Mucosa of descending colon (tissue), 3 donors: ENCODE measurements around the gene TNRC6A. TPM values are rescaled to one million over a fixed set of nuclear protein-coding genes. Genes with fewer than 3 reads are reported as not detected.
"Not testable (repeated sequence)": the region's sequence is repeated elsewhere in the genome, so short reads cannot be mapped to it uniquely, and the experiment has no call there.

Source experiments
- ATAC-seq: fragments of 200-7000 bp; cut with Tn5 transposase; one replicate; pipeline ENCODE4 v1.9.1; 2020; ENCODE audit warnings: mild to moderate bottlenecking, moderate library complexity
- DNase-seq, 3 donors: peaks; one replicate each; pipeline ENCODE4 v3.0.0-alpha.2; 2020
- H3K36me3 ChIP-seq: fragments of 200-600 bp; one replicate; pipeline ENCODE4 v1.8.0; 2021; ENCODE audit warnings: low read depth, mild to moderate bottlenecking
- H3K4me1 ChIP-seq: fragments of 200-600 bp; one replicate; pipeline ENCODE4 v1.8.0; 2021; ENCODE audit warnings: low read depth, mild to moderate bottlenecking
- H3K4me3 ChIP-seq: fragments of 200-600 bp; one replicate; pipeline ENCODE4 v1.8.0; 2021; ENCODE audit warnings: mild to moderate bottlenecking
- H3K9me3 ChIP-seq: fragments of 200-600 bp; one replicate; pipeline ENCODE4 v1.8.0; 2021; ENCODE audit warnings: mild to moderate bottlenecking
- CTCF ChIP-seq: fragments of 200-600 bp; IDR thresholded peaks from one replicate; pipeline ENCODE4 v1.8.0; 2022; ENCODE audit warnings: antibody characterized with exemption, mild to moderate bottlenecking
- intact Hi-C, 2 donors: fragments of 100-400 bp; cut with DNase I in 1 of 2; cut with micrococcal nuclease in 1 of 2; formaldehyde crosslinking; loops; one replicate each; pipeline versions ENCODE4 v1.11.0 to v1.11.1; 2022; cut with DNase I, micrococcal nuclease
- total RNA-seq, 3 donors: library from RNA; stranded (reverse); fragmentation: NEBNext Ultra II Directional in 2 of 3; extraction: Animal tissue kit (Norgen Biotek cat#: 25700) in 2 of 3; gene quantifications; one replicate each; pipeline versions ENCODE4 v1.2.1 to v1.2.4, GENCODE V29; 2021 to 2023
- donor health status: DM: no; HTN: no; CAD: no; lungs with moderate emphysema.
- donor health status: DM: no; HTN: no; CAD: no.
- donor health status: DM: no; HTN: yes; CAD: no.

TNRC6A gene
- total RNA-seq, 3 donors from 2014 or later, result 40.5 to 83.7 (median 47.8) TPM

DNA sequence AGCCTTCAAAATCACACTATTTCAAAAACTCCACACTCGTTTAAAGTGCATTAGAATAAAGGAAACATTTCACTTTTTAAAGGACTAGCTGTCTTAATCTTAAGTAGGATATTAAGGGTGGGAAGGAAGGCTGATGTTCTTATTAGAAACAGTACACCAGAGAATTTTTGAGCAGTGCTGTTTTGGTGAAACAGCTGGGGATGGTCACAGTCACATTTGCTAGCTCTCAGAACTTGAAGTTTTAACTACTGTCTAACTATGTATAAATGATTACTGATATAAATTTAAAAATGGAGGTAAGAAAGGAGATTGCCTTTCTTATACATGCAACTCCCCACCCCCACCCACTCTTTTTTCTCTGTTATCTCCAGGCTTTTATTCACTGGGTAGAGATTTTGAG is 77.8 kb downstream of the TNRC6A start:
- TF ChIP-seq CTCF, result no peak
- ATAC-seq, result no peak
- Histone ChIP-seq H3K36me3 (peaks cover 22% of the 10 kb centered on the region), H3K9me3 (no peaks in the 10 kb centered on the region), H3K4me3 (no peak overlapping the region), H3K4me1 (no peaks in the 10 kb centered on the region)
- DNase-seq, result no peak
- intact Hi-C loops, result no loop called here

- no peaks in the 10 kb centered on the region for H3K4me1 ChIP-seq
- intact Hi-C loops, result no loop called here
- H3K36me3 ChIP-seq, result peaks cover 19% of the 10 kb centered on the region
- ATAC-seq (no peak), DNase-seq (no peak)
- no peak overlapping the region for H3K4me3 ChIP-seq
- H3K9me3 ChIP-seq, result no peaks in the 10 kb centered on the region
- TF ChIP-seq CTCF, result no peak
Observed at GRCh38 chr16:24810951-24811843, 81.7 kb downstream of the TNRC6A start.

GRCh38 chr16:24812813-24813212 is 83.4 kb downstream of the TNRC6A start:
- DNase-seq, intact Hi-C loops: not testable (repeated sequence)

GRCh38 chr16:24815021-24815420 is 85.6 kb downstream of the TNRC6A start:
- Histone ChIP-seq H3K4me3 (no peak overlapping the region), H3K36me3 (peaks cover 12% of the 10 kb centered on the region), H3K9me3 (no peaks in the 10 kb centered on the region), H3K4me1 (no peaks in the 10 kb centered on the region)
- DNase-seq (no peak), ATAC-seq (no peak)
- intact Hi-C loops, result no loop called here
- TF ChIP-seq CTCF, result no peak

More at GRCh38 chr16:24812813-24813212, 83.4 kb downstream of the TNRC6A start:
- peaks cover 14% of the 10 kb centered on the region for H3K36me3 ChIP-seq
- H3K4me1 ChIP-seq, ATAC-seq, H3K9me3 ChIP-seq, H3K4me3 ChIP-seq: not testable (repeated sequence)

GRCh38 chr16:24816688-24817087 is 87.2 kb downstream of the TNRC6A start:
- Histone ChIP-seq H3K4me1 (no peaks in the 10 kb centered on the region), H3K4me3 (no peak overlapping the region), H3K9me3 (no peaks in the 10 kb centered on the region), H3K36me3 (peaks cover 17% of the 10 kb centered on the region)
- DNase-seq (no peak), ATAC-seq (no peak)
- no peak for TF ChIP-seq CTCF
- intact Hi-C loops, result no loop called here

DNA sequence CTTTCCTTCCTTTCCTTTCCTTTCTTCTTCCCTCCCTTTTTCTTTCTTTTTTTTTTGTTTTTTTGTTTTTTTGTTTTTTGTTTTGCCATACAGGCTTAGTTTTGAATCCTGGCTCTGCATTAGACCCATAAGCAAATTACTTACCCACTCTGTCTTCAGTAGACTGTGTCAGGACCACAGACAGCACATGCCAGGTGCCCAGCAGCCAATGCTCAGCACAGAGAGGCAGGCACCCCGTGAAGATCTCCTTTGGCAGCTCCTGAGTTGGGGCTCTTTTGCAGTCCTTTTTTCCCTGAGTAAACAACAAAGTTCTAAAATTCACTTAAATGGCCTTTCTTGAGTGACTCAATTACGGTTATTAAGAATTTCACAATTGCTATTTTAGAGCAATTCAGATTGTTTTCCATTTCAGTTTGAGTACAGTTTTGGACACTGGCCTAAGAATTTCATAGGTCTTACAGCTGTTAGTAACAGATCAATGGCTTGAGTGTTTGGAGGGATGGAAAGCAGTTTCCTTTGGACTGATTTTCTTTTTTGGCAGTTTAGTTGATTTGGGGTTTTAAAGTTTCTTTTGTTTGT is 90.1 kb downstream of the TNRC6A start:
- TF ChIP-seq CTCF, result no peak
- no peak overlapping the region for H3K4me3 ChIP-seq
- DNase-seq (no peak), ATAC-seq (no peak)
- H3K4me1 ChIP-seq, result no peaks in the 10 kb centered on the region
- no peaks in the 10 kb centered on the region for H3K9me3 ChIP-seq
- peaks cover 29% of the 10 kb centered on the region for H3K36me3 ChIP-seq
- intact Hi-C loops, result no loop called here
